ENCODE measurements around the gene CHD9. TPM values are rescaled to one million over a fixed set of nuclear protein-coding genes. Genes with fewer than 3 reads are reported as not detected.

CHD9 gene
- total RNA-seq, 1 experiment from 2014 or later: 111 TPM

DNA sequence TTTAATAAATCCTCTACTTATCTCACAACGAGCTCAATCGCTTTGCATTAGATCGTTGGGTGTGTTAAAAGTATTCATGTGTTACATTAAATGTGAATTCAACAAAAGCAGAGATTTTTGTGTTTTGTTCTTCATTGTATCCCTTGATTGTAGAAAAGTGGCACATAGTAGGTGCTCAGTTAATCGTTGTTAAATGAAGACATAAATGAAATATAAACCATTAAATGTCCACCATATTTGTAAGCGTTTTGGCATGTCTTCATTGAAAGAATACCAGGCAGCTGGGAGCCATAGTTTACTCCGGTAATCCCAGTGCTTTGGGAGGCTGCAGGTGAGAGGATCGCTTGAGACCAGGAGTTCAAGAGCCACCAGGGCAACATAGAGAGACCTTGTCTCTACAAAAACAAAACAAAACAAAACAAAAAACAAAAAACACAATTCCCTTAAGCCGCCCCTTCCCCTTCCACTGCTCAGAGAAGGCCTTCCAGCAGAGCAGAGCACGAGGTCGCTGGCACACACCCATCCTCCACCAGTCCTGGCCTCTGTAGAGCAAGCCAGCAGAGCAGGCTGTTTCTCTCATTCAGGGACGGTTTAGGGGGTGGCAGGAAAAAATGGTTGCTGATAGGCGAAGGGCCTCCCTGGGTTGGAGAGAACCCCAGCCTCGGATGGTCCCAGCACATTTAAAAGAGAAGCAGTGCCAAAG lies 673 bp upstream of the CHD9 start:
- Histone ChIP-seq H3K36me3 (ENCODE audit: insufficient read depth, low read length) (no peaks in the 10 kb centered on the region), H3K27ac (ENCODE audit: low read length) (no peak overlapping the region), H3K4me3 (ENCODE audit: low read length) (peak overlapping the region; percentile 91), H3K9me3 (ENCODE audit: low read length) (no peaks in the 10 kb centered on the region), H2AFZ (ENCODE audit: low read length) (peak overlapping the region; percentile 84; the same call in 1 of the 2 replicates), H3K4me2 (ENCODE audit: low read depth, low read length, poor library complexity, severe bottlenecking) (peak overlapping the region; percentile 91), H3K9ac (ENCODE audit: low read length) (peak overlapping the region; percentile 90), H4K20me1 (ENCODE audit: insufficient read depth, low read depth, low read length) (no peaks in the 10 kb centered on the region), H3K4me1 (ENCODE audit: low read length) (peaks cover 30% of the 10 kb centered on the region), H3K27me3 (ENCODE audit: low read length) (no peaks in the 10 kb centered on the region), H3K79me2 (ENCODE audit: low read length) (peaks cover 42% of the 10 kb centered on the region), H3K9me2 (replicated peaks; ENCODE audit: insufficient read depth, low read length) (no peaks in the 10 kb centered on the region)
- peak; percentile 76 for DNase-seq

DNA sequence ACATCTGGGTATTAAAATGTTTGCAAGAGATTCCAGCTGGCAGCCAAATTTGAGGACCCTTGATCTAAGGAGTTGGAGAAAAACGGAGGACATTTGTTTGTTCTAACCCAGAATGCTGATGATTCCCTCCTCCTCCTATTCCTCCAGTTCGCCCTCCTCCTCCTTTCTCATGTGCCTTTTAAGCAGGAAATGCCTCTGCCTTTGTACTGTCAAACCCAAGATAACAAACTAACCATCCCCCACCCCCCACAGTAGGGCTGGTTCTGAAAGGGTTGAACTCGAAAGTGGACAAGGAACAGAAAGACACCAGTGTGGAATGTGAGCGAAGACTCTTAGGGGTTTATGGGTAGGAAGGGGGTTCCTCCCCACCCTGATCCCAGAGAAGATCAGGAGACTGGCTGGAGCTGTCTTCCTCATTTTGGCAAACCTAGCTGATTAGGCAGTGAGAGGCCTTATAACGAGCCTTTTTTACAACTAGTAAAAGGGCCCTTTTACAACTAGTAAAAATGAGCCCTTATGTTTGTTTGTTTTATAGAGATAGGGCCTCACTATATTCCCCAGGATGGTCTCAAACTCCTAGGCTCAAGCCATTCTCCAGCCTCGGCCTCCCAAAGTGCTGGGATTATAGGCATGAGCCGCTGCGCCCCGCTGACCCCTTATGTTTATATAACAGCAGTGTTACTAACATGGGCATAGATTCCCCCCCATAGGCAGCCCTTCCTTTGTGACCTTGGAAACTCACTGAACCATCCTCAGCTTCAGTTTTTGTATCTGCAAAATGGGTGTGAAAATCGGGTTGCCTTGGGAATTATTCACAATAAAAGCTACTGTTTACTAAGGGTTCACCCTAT lies 975 bp downstream of the CHD9 start:
- Histone ChIP-seq H3K4me1 (ENCODE audit: low read length) (peaks cover 35% of the 10 kb centered on the region), H3K4me2 (ENCODE audit: low read depth, low read length, poor library complexity, severe bottlenecking) (peak overlapping the region; percentile 91), H3K4me3 (ENCODE audit: low read length) (peak overlapping the region; percentile 91), H3K9me2 (replicated peaks; ENCODE audit: insufficient read depth, low read length) (no peaks in the 10 kb centered on the region), H3K9me3 (ENCODE audit: low read length) (no peaks in the 10 kb centered on the region), H3K9ac (ENCODE audit: low read length) (peak overlapping the region; percentile 90), H3K27me3 (ENCODE audit: low read length) (no peaks in the 10 kb centered on the region), H2AFZ (ENCODE audit: low read length) (peak overlapping the region; percentile 84; the same call in 1 of the 2 replicates), H4K20me1 (ENCODE audit: insufficient read depth, low read depth, low read length) (no peaks in the 10 kb centered on the region), H3K36me3 (ENCODE audit: insufficient read depth, low read length) (no peaks in the 10 kb centered on the region), H3K27ac (ENCODE audit: low read length) (peak overlapping the region; percentile 65), H3K79me2 (ENCODE audit: low read length) (peaks cover 59% of the 10 kb centered on the region)
- peak; percentile 68 for DNase-seq

DNA sequence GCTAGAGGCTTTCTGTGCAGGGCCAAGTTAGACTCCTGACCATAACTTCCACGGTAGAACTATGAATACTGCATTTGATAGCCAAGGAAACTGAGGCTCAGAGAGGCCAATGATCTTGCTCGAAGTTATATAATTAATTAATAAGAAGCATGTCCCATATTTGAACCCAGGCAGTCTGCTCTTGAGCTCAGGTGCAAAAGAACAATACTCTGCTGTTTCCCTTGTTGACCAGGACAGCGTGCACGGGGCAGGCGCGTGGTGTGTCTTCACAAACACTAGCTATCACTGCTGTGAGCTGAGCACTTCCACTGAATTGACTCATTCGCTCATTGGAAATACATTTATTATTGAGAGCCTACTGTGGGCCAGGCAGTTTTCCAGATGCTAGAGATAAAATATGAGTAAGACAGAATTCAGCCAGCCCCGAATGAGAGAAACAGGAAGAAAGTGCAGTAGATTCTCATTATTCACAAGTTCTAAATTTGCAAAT lies 1.6 kb downstream of the CHD9 start:
- Histone ChIP-seq H3K79me2 (ENCODE audit: low read length) (peaks cover 65% of the 10 kb centered on the region), H3K4me3 (ENCODE audit: low read length) (peak overlapping the region; percentile 91), H3K9ac (ENCODE audit: low read length) (peak overlapping the region; percentile 90), H3K27ac (ENCODE audit: low read length) (peak overlapping the region; percentile 65), H4K20me1 (ENCODE audit: insufficient read depth, low read depth, low read length) (no peaks in the 10 kb centered on the region), H3K9me3 (ENCODE audit: low read length) (no peaks in the 10 kb centered on the region), H2AFZ (ENCODE audit: low read length) (no peak overlapping the region), H3K4me1 (ENCODE audit: low read length) (peaks cover 42% of the 10 kb centered on the region), H3K9me2 (replicated peaks; ENCODE audit: insufficient read depth, low read length) (no peaks in the 10 kb centered on the region), H3K36me3 (ENCODE audit: insufficient read depth, low read length) (no peaks in the 10 kb centered on the region), H3K4me2 (ENCODE audit: low read depth, low read length, poor library complexity, severe bottlenecking) (peak overlapping the region; percentile 91), H3K27me3 (ENCODE audit: low read length) (no peaks in the 10 kb centered on the region)
- no peak for DNase-seq

DNA sequence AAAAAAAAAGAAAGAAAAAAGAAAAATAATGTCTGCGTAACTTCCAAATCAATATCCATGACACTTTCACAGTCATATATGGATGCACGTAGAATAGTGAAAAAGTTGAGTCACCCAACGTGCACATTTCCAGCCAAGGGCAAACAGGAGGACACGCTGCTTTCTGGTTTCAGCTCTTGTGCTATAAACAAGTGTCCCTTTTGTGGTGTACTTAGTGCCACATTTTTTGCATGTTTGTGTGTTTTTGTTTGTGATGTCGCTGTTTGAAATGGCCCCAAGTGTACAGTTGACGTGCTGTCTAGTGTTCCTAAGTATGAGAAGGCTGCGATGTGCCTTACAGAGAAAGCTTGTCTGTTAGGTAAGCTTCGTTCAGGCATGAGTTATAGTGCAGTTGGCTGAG lies 2.9 kb downstream of the CHD9 start:
- H4K20me1 ChIP-seq (ENCODE audit: insufficient read depth, low read depth, low read length): no peaks in the 10 kb centered on the region
- no peak overlapping the region for H2AFZ ChIP-seq (ENCODE audit: low read length)
- no peaks in the 10 kb centered on the region for H3K9me3 ChIP-seq (ENCODE audit: low read length)
- H3K4me3 ChIP-seq (ENCODE audit: low read length): no peak overlapping the region
- peaks cover 54% of the 10 kb centered on the region for H3K4me1 ChIP-seq (ENCODE audit: low read length)
- no peaks in the 10 kb centered on the region for H3K36me3 ChIP-seq (ENCODE audit: insufficient read depth, low read length)
- H3K4me2 ChIP-seq (ENCODE audit: low read depth, low read length, poor library complexity, severe bottlenecking): peak overlapping the region; percentile 14
- no peaks in the 10 kb centered on the region for H3K27me3 ChIP-seq (ENCODE audit: low read length)
- no peaks in the 10 kb centered on the region for H3K9me2 ChIP-seq (replicated peaks; ENCODE audit: insufficient read depth, low read length)
- no peak for DNase-seq
- H3K27ac ChIP-seq (ENCODE audit: low read length): no peak overlapping the region
- H3K9ac ChIP-seq (ENCODE audit: low read length): no peak overlapping the region
- peaks cover 78% of the 10 kb centered on the region for H3K79me2 ChIP-seq (ENCODE audit: low read length)

DNA sequence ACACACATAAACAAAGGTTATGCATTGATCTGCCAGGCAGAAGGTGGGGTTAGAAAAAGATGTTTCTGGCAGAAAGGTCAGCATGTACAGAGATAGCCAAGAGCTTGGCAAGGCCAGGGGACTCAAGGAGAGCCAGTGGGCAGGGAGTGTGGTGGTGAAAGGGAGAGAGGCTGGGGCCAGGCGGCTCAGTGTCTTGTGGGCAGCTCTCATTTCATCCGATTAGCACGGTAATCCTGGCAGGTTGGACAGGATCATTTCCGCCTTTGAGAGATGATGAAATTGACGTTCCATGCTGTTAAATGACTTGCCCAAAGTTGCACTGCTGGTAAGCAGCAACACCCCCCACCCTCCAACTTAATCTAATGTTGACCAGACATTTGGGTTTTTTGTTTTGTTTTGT lies 3.6 kb downstream of the CHD9 start:
- Histone ChIP-seq H3K27me3 (ENCODE audit: low read length) (no peaks in the 10 kb centered on the region), H3K79me2 (ENCODE audit: low read length) (peaks cover 83% of the 10 kb centered on the region), H3K27ac (ENCODE audit: low read length) (no peak overlapping the region), H3K4me2 (ENCODE audit: low read depth, low read length, poor library complexity, severe bottlenecking) (no peak overlapping the region), H3K36me3 (ENCODE audit: insufficient read depth, low read length) (no peaks in the 10 kb centered on the region), H3K4me1 (ENCODE audit: low read length) (peaks cover 58% of the 10 kb centered on the region), H4K20me1 (ENCODE audit: insufficient read depth, low read depth, low read length) (no peaks in the 10 kb centered on the region), H3K9me3 (ENCODE audit: low read length) (no peaks in the 10 kb centered on the region), H3K4me3 (ENCODE audit: low read length) (no peak overlapping the region), H3K9me2 (replicated peaks; ENCODE audit: insufficient read depth, low read length) (no peaks in the 10 kb centered on the region), H2AFZ (ENCODE audit: low read length) (no peak overlapping the region), H3K9ac (ENCODE audit: low read length) (no peak overlapping the region)
- DNase-seq: no peak

DNA sequence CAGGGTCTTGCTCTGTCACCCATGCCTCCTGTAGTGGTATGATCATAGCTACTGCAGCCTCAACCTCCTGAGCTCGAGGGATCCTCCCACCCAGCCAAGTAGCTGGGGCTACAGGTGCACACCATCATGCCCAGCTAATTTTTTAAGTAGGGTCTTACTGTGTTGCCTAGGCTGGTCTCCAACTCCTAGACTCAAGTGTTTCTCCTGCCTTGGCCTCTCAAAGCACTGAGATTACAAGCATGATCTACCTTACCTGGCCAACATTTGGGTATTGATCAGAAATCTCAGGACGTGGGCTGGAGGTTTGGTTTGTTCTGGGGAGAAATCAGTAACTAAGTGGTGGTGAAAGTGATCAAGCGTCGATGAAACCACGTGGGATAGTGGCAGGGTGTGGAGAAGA lies 4.1 kb downstream of the CHD9 start:
- H3K9me2 ChIP-seq (replicated peaks; ENCODE audit: insufficient read depth, low read length): no peaks in the 10 kb centered on the region
- no peaks in the 10 kb centered on the region for H3K9me3 ChIP-seq (ENCODE audit: low read length)
- H3K4me3 ChIP-seq (ENCODE audit: low read length): no peak overlapping the region
- no peak overlapping the region for H3K4me2 ChIP-seq (ENCODE audit: low read depth, low read length, poor library complexity, severe bottlenecking)
- H4K20me1 ChIP-seq (ENCODE audit: insufficient read depth, low read depth, low read length): no peaks in the 10 kb centered on the region
- H3K27ac ChIP-seq (ENCODE audit: low read length): no peak overlapping the region
- no peaks in the 10 kb centered on the region for H3K36me3 ChIP-seq (ENCODE audit: insufficient read depth, low read length)
- peaks cover 59% of the 10 kb centered on the region for H3K4me1 ChIP-seq (ENCODE audit: low read length)
- H3K9ac ChIP-seq (ENCODE audit: low read length): no peak overlapping the region
- no peaks in the 10 kb centered on the region for H3K27me3 ChIP-seq (ENCODE audit: low read length)
- peaks cover 86% of the 10 kb centered on the region for H3K79me2 ChIP-seq (ENCODE audit: low read length)
- H2AFZ ChIP-seq (ENCODE audit: low read length): no peak overlapping the region
- no peak for DNase-seq

DNA sequence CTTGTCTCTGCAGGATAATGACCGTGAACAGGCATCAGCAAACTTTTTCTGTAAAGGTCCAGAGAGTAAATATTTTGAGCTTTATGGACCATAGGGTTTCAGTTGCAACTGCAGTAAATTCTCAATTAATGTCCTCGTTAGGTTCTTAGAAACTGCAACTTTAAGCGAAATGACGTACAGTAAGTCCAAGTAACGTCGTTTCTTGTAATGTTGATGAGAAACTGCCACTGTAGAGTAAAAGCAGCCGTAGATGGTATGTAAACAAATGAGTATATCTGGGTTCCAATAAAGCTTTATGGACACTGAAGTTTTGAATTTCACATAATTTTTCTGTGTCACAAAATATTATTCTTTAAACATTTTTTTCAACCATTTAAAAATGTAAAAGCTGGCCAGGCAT lies 4.9 kb downstream of the CHD9 start:
- H3K4me2 ChIP-seq (ENCODE audit: low read depth, low read length, poor library complexity, severe bottlenecking): no peak overlapping the region

DNA sequence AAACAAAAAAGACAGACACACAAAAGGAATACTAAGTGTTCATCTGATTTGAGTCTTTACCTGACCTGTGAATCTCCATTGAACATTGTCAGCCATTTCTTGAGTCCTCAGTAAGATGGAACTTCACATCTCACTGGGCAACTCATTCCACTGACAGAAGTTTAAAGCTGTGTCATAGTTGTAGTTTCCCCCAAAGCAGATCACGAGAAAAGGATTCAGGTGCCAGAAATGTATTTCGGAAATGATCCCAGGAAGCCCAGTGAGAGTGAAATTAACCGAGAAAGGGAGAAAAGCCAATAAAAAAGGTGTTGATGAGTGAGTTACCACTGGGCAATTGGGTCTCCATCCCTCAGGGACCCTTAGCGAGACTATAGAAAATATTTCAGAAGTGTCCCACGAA lies 6.5 kb downstream of the CHD9 start:
- peaks cover 57% of the 10 kb centered on the region for H3K4me1 ChIP-seq (ENCODE audit: low read length)

More for the DNA sequence above, 4.9 kb downstream of the CHD9 start:
- Histone ChIP-seq H3K36me3 (ENCODE audit: insufficient read depth, low read length) (no peaks in the 10 kb centered on the region), H3K9ac (ENCODE audit: low read length) (no peak overlapping the region), H3K4me1 (ENCODE audit: low read length) (peaks cover 60% of the 10 kb centered on the region), H3K9me3 (ENCODE audit: low read length) (no peaks in the 10 kb centered on the region), H3K79me2 (ENCODE audit: low read length) (peaks cover 94% of the 10 kb centered on the region), H4K20me1 (ENCODE audit: insufficient read depth, low read depth, low read length) (no peaks in the 10 kb centered on the region), H3K4me3 (ENCODE audit: low read length) (no peak overlapping the region), H3K9me2 (replicated peaks; ENCODE audit: insufficient read depth, low read length) (no peaks in the 10 kb centered on the region), H2AFZ (ENCODE audit: low read length) (no peak overlapping the region), H3K27ac (ENCODE audit: low read length) (no peak overlapping the region), H3K27me3 (ENCODE audit: low read length) (no peaks in the 10 kb centered on the region)
- DNase-seq: no peak

More for the DNA sequence above, 6.5 kb downstream of the CHD9 start:
- no peaks in the 10 kb centered on the region for H3K9me3 ChIP-seq (ENCODE audit: low read length)
- peak overlapping the region; percentile 58 for H3K9ac ChIP-seq (ENCODE audit: low read length)
- H3K36me3 ChIP-seq (ENCODE audit: insufficient read depth, low read length): no peaks in the 10 kb centered on the region
- peak overlapping the region; percentile 81 for H3K4me2 ChIP-seq (ENCODE audit: low read depth, low read length, poor library complexity, severe bottlenecking)
- no peak for DNase-seq
- peaks cover 96% of the 10 kb centered on the region for H3K79me2 ChIP-seq (ENCODE audit: low read length)
- no peaks in the 10 kb centered on the region for H3K9me2 ChIP-seq (replicated peaks; ENCODE audit: insufficient read depth, low read length)
- H3K27me3 ChIP-seq (ENCODE audit: low read length): no peaks in the 10 kb centered on the region
- peak overlapping the region; percentile 89 for H3K27ac ChIP-seq (ENCODE audit: low read length)
- H4K20me1 ChIP-seq (ENCODE audit: insufficient read depth, low read depth, low read length): no peaks in the 10 kb centered on the region
- H2AFZ ChIP-seq (ENCODE audit: low read length): no peak overlapping the region; the same call in 1 of the 2 replicates
- peak overlapping the region; percentile 59 for H3K4me3 ChIP-seq (ENCODE audit: low read length)

All from Karpas-422 (cell line).